COLO829 (cell line): Measurements from ENCODE around the gene DCBLD1.

Source experiments
- DNase-seq: peaks from one replicate; pipeline ENCODE4 v3.0.0; 2012; ENCODE audit warnings: low spot score

Gene DCBLD1

DNA sequence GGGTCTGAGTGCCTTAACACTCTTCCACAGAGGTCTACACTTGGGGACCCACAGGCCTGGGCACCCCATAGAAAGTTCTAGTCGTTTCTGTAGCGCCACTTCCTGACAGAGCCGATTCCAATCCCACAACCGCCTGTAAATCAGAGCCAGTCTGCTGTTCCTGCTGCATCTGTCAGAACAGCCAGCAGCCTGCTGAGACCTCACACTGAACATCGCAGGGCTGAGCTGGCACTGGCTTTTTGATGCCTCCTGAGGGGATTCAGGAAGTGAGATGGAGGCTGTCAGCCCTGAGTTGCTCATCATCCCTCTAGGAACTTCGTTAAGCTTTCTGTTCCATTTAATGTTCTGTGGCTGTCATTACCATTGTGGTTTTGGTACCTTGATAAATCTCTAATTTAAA lies 48.9 kb downstream of the DCBLD1 start:
- no peak for DNase-seq

DNA sequence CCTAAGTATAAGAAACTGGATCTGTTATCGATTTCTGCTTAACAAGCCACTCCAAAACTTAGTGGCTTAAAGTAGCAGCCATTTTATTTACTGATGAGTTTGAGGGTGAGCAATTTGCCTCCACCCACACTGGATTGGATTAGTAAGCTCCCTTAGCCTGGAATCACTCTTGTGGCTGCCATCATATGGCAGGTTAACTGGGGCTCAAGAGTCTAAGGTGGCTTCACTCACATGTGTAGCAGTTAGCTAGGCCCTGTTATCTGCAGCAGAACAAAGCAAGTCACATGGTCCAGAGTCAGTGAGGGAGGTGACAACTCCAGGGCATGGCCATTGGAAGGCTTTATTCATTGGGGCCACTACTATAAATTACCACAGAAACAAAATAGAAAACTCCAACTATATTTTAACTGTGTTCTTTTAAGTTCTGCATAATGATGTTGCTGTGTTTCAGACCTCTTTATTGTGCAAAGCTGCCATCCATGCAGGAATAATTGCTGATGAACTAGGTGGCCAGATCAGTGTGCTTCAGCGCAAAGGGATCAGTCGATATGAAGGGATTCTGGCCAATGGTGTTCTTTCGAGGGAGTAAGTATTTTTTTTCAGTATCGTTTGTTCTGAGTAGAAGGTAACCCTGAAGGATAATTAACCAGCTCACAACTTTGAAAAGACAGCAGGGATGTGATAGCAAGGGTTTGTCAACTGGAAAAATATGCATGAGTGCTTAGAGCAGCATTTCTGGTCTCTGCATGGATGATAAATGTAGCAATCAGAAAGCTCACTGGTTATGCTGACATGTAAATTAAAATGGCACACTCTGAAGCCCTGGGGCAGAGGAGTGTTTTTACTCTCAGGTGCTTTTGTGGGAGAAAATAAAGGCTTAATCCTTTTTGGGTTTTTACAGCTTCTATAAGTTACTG lies 49.6 kb downstream of the DCBLD1 start:
- no peak for DNase-seq

GRCh38 chr6:117533775-117534174 lies 51.3 kb downstream of the DCBLD1 start:
- no peak for DNase-seq

- no peak for DNase-seq
Measured at GRCh38 chr6:117534974-117535373, 52.5 kb downstream of the DCBLD1 start.

DNA sequence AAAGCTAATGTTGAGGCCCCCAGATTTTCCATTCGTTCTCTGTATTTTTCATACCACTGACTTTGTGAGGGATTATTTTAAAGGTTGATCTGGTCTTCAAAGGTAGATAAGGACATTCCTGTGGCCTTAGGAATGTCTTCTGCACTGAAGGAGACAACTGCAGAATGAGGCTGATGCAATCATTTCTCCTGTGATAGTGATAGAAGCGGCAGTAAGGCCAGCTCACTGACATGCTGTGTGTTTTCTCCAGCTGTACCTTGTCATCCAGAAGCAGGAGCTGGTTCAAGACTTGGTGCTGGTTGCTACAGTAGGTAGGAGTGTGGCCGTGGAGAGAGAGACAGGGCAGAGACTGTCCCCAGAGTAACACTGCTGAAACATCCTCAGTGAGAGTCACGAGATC lies 53.8 kb downstream of the DCBLD1 start:
- no peak for DNase-seq

DNA sequence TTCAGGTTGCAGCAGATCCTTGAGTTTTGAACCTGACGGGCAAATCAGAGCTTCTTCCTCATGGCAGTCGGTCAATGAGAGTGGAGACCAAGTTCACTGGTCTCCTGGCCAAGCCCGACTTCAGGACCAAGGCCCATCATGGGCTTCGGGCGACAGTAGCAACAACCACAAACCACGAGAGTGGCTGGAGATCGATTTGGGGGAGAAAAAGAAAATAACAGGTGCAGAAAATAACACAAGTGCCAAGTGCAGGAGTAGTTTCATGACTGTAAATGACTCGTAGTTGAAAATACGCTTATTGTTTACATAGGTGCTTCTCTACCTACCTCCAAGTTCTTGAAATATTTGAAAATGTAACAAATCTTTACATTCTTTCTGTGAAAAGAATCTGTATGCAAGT lies 56.1 kb downstream of the DCBLD1 start:
- no peak for DNase-seq

DNA sequence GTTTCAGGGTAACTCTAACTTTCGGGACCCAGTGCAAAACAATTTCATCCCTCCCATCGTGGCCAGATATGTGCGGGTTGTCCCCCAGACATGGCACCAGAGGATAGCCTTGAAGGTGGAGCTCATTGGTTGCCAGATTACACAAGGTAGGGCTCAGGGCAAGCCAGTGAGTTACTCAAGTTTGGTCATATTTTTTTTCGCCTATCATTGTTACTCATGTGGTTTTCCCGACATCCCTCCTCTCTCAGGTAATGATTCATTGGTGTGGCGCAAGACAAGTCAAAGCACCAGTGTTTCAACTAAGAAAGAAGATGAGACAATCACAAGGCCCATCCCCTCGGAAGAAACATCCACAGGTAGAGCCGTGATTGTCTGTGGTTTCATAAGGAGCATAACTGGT lies 58.2 kb downstream of the DCBLD1 start:
- no peak for DNase-seq

DNA sequence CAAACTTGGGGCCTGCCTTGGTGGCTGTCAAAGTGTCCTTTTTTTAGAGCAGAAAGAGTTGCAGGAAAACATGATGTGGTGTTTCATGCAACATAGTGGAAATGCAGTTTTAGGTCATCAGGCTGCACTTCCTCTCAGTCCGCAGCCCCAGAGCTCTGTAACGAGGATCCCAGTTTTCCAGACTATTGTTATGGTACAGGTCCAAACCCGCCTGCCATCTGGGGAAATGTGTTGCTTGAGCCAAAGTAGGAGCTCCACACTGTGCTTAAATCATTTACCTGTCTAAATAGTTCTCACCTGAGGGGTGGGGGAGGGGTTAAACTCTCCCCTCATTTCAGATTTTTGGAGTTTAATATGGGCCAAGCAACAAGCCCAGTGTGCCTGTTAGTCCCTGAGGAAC lies 60.0 kb downstream of the DCBLD1 start:
- DNase-seq, result no peak

GRCh38 chr6:117544716-117545115 lies 62.2 kb downstream of the DCBLD1 start:
- DNase-seq, result no peak

DNA sequence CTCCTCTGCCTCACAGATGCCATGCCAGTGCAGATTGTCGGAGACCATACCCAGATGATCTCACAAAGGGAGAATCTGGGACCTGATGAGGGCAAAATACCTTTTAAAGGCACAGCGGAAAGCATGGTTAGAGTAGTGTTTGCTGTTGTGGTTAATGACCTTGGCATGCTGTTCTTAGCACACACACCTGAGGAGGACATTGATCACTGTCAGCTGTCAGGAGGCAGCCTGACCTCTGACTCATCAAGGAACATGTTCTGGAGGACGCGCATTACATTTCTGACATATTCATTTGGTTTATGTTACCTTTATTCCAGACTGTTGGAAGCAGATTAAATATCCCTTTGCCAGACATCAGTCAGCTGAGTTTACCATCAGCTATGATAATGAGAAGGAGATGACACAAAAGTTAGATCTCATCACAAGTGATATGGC lies 62.7 kb downstream of the DCBLD1 start:
- no peak for DNase-seq

GRCh38 chr6:117546674-117547073 lies 64.2 kb downstream of the DCBLD1 start:
- DNase-seq, result no peak

- DNase-seq, result no peak
Measured at GRCh38 chr6:117547688-117548621, 65.5 kb downstream of the DCBLD1 start.

GRCh38 chr6:117548797-117549301 lies 66.4 kb downstream of the DCBLD1 start:
- DNase-seq, result peak; percentile 50

GRCh38 chr6:117549611-117550010 lies 67.1 kb downstream of the DCBLD1 start:
- DNase-seq, result no peak

GRCh38 chr6:117550078-117550600 lies 67.7 kb downstream of the DCBLD1 start:
- DNase-seq, result no peak

DNA sequence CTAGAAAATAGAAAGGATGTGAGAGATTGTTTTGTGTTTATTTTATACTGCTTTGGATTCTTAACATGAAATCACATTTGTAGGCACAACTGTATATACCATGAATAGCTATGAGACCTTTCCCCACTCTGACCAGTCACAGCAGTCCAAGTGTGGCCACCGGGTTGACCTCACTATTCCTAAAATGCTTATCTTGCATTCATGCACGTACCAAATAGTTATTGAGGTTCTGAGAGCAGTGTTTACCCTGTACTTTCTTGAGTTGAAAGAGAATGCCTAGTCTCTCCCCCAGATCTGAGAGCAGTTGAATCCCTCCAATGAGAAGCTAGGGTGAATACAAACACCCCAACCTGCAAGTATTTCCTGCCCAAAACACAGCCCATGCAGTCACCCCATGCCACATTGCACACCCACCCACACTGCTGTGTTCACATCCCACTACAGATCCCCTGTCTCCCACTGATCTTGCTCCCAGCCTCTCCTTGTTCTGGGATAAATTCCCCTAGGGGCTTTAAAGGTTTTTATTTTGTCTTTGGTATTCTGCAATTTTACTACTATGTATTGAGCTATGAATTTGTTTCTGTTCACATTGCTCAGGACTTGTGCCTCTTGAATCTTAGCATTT lies 68.3 kb downstream of the DCBLD1 start:
- no peak for DNase-seq

DNA sequence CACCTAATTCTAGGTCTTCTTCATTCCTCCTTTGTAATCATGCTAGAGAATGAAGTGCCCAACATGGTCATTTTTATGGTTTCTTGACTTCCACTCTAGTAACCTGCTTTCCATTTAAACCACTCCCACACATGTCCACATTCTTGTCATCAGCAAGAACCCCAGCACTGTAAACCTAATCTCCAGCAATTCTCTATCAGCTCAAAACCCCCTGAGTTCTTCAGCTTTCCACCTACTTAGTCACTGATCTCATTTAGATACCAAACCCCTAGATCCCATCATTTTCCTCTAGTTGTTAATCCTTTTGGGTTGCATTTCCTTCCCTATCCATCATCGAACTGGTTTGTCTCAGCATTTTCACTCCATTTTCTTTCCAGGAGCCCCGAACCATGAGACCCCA lies 70.1 kb downstream of the DCBLD1 start:
- no peak for DNase-seq

GRCh38 chr6:117553142-117553541 lies 70.7 kb downstream of the DCBLD1 start:
- DNase-seq, result no peak

DNA sequence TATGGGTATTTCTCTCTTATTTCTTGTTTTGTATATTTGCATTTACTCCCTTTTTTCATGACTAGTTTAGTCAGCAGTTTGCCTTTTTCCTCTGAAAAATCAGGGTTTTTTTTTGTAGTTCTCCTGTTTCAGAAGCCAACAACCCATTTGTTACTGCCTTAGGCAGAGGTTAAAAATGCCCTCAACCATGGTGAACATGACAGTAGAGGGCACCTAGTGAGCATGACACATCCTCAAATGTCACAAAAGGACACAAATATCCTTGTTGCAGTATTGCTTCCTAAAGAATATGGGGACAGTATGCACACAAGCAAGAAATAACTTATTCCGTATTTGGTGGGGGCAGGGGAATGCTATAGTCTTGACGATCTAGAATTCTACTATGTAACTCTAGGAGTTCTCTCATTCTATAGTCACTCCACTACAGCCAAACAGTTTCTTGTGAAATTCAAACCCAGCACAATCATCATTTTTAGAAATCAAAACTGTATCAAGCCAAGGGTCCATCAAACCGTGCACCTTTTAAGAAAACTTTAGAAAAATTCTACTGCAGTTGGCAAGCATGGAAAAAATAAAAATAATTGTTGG lies 72.9 kb downstream of the DCBLD1 start:
- DNase-seq, result no peak

GRCh38 chr6:117555882-117556498 lies 73.5 kb downstream of the DCBLD1 start:
- no peak for DNase-seq

DNA sequence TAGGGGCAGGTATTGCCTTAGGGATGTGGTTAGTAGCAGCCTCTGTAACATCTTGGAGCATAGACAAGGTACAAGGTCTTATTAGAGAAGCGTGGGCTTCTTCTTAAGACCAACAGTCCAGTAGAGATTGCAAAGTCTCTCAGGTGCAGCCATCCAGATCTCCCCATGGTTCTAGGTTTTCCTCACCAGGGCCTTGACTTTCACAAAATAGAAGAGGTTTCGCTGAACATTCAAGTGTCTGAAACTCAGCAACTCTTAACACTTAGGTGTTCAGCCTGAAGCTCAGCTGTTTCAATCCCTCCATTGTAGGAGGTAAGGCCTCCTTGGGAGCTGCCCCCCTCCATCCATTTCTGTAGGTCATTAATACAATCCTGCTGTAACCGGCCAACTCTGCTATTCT lies 75.5 kb downstream of the DCBLD1 start:
- DNase-seq, result no peak
